ENCODE data around the gene KCTD16. TPM values are rescaled to one million over a fixed set of nuclear protein-coding genes. Genes with fewer than 3 reads are reported as not detected.

KCTD16 gene
- total RNA-seq, 1 experiment from 2014 or later, result 0.29 TPM

- H3K4me3 ChIP-seq (ENCODE audit: low read depth, low read length), result no peak overlapping the region
- Mint-ChIP-seq H3K36me3 (ENCODE audit: insufficient read depth, unreplicated experiment) (no peaks in the 10 kb centered on the region), H3K4me3 (ENCODE audit: unreplicated experiment) (no peak overlapping the region), H3K4me1 (ENCODE audit: low read depth, unreplicated experiment) (peaks cover 1% of the 10 kb centered on the region), H3K27ac (ENCODE audit: unreplicated experiment) (no peak overlapping the region), H3K27me3 (ENCODE audit: insufficient read depth, unreplicated experiment) (peaks cover 24% of the 10 kb centered on the region), H3K9me3 (ENCODE audit: unreplicated experiment) (no peaks in the 10 kb centered on the region)
- ChIA-PET CTCF (no interaction called here), POLR2A (no interaction called here)
- no peak for DNase-seq
- H3K27me3 ChIP-seq (replicated peaks; ENCODE audit: control insufficient read depth, insufficient read depth, low read length), result no peaks in the 10 kb centered on the region
- H3K36me3 ChIP-seq (ENCODE audit: control insufficient read depth, insufficient read depth, low read length), result no peaks in the 10 kb centered on the region
- no TSS peak for BruUV-seq (replicated peaks)
- intact Hi-C loops (cut with micrococcal nuclease; ENCODE audit: unreplicated experiment), result no loop called here
- H3K4me1 ChIP-seq, result no peaks in the 10 kb centered on the region
- no peak for TF ChIP-seq CTCF (IDR thresholded peaks at IDR 0.05; ENCODE audit: insufficient read depth in 1 of 2, low read depth in 1 of 2, low read length in 1 of 2, severe bottlenecking in 1 of 2, unreplicated experiment in 1 of 2)
- H3K9me3 ChIP-seq, result no peaks in the 10 kb centered on the region
Measured at GRCh38 chr5:144210655-144211054, 40.0 kb downstream of the KCTD16 start.

- DNase-seq, result no peak
- ChIA-PET CTCF (no interaction called here), POLR2A (no interaction called here)
- Mint-ChIP-seq H3K36me3 (ENCODE audit: insufficient read depth, unreplicated experiment) (no peaks in the 10 kb centered on the region), H3K4me3 (ENCODE audit: unreplicated experiment) (no peak overlapping the region), H3K4me1 (ENCODE audit: low read depth, unreplicated experiment) (no peaks in the 10 kb centered on the region), H3K27me3 (ENCODE audit: insufficient read depth, unreplicated experiment) (no peaks in the 10 kb centered on the region), H3K9me3 (ENCODE audit: unreplicated experiment) (no peaks in the 10 kb centered on the region), H3K27ac (ENCODE audit: unreplicated experiment) (no peak overlapping the region)
- Histone ChIP-seq H3K4me3 (ENCODE audit: low read depth, low read length) (no peak overlapping the region), H3K36me3 (ENCODE audit: control insufficient read depth, insufficient read depth, low read length) (no peaks in the 10 kb centered on the region), H3K27me3 (replicated peaks; ENCODE audit: control insufficient read depth, insufficient read depth, low read length) (no peaks in the 10 kb centered on the region), H3K4me1 (no peaks in the 10 kb centered on the region), H3K9me3 (no peaks in the 10 kb centered on the region)
- intact Hi-C loops (cut with micrococcal nuclease; ENCODE audit: unreplicated experiment), result no loop called here
- no TSS peak for BruUV-seq (replicated peaks)
- no peak for TF ChIP-seq CTCF (IDR thresholded peaks at IDR 0.05; ENCODE audit: insufficient read depth in 1 of 2, low read depth in 1 of 2, low read length in 1 of 2, severe bottlenecking in 1 of 2, unreplicated experiment in 1 of 2)
Measured at GRCh38 chr5:144219869-144220268, 49.2 kb downstream of the KCTD16 start.

GRCh38 chr5:144227363-144227999 is 56.8 kb downstream of the KCTD16 start:
- Histone ChIP-seq H3K4me3 (ENCODE audit: low read depth, low read length) (no peak overlapping the region), H3K36me3 (ENCODE audit: control insufficient read depth, insufficient read depth, low read length) (no peaks in the 10 kb centered on the region), H3K27me3 (replicated peaks; ENCODE audit: control insufficient read depth, insufficient read depth, low read length) (no peaks in the 10 kb centered on the region; the same call in 1 of the 2 replicates), H3K9me3 (no peaks in the 10 kb centered on the region), H3K4me1 (no peaks in the 10 kb centered on the region)
- no peak overlapping the region for H3K4me3 Mint-ChIP-seq (ENCODE audit: unreplicated experiment)
- ChIA-PET POLR2A (no interaction called here), CTCF (no interaction called here)
- no peaks in the 10 kb centered on the region for H3K9me3 Mint-ChIP-seq (ENCODE audit: unreplicated experiment)
- no peaks in the 10 kb centered on the region for H3K27me3 Mint-ChIP-seq (ENCODE audit: insufficient read depth, unreplicated experiment)
- no peak for TF ChIP-seq CTCF (IDR thresholded peaks at IDR 0.05; ENCODE audit: insufficient read depth in 1 of 2, low read depth in 1 of 2, low read length in 1 of 2, severe bottlenecking in 1 of 2, unreplicated experiment in 1 of 2)
- no peaks in the 10 kb centered on the region for H3K4me1 Mint-ChIP-seq (ENCODE audit: low read depth, unreplicated experiment)
- intact Hi-C loops (cut with micrococcal nuclease; ENCODE audit: unreplicated experiment), result no loop called here
- DNase-seq, result no peak
- H3K27ac Mint-ChIP-seq (ENCODE audit: unreplicated experiment), result no peak overlapping the region
- H3K36me3 Mint-ChIP-seq (ENCODE audit: insufficient read depth, unreplicated experiment), result no peaks in the 10 kb centered on the region
- BruUV-seq (replicated peaks), result no TSS peak
